Vagina (tissue), 2 donors: Measurements from ENCODE around the gene UBE2I.

ENCODE experiments used
- POLR2A ChIP-seq, 2 donors: fragments of 450-650 bp; IDR thresholded peaks; one replicate each; pipeline ENCODE4 v1.6.1; 2017; ENCODE audit warnings: antibody characterized with exemption in 2 of 2, mild to moderate bottlenecking in 2 of 2, moderate library complexity in 2 of 2
- POLR2AphosphoS5 ChIP-seq, 2 donors: sonication (generic); formaldehyde crosslinking; IDR thresholded peaks; one replicate each; pipeline ENCODE4 v1.9.0; 2017; ENCODE audit warnings: antibody characterized with exemption in 2 of 2, mild to moderate bottlenecking in 2 of 2, low read depth in 1 of 2; ENCODE audit not compliant: insufficient read depth in 1 of 2
- TF ChIP-seq, protein P1 (sequence below), 3 experiments: fragments of 450-650 bp in 2 of 3; fragments of 200-600 bp in 1 of 3; sonication (generic) in 1 of 3; IDR thresholded peaks; one replicate each; pipeline ENCODE4 v1.5.1; 2017 to 2019; ENCODE audit warnings: antibody characterized with exemption in 3 of 3, mild to moderate bottlenecking in 2 of 3, moderate library complexity in 2 of 3

DNA sequence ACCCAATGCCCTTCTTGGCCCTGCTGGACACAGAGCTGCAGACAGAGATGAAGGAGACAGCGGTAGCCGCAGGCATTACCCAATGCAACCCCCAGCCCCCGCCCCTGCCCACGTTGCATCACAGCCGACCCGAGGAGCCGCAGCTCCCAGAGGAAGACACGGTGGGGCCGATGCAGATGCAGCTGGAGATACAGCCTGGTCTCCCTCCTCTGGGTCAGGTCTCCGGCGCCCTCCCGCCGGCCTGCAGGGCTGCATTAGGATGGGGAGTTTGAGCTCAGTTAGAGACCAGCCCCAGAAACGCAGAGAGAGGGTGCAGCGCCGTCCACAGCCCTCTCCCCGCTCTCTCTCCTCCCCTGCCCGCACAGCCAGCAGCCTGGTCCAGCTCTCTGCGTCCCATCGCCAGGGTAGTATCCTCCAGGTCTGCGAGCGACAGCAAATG, 19.4 kb upstream of the UBE2I start:
- TF ChIP-seq POLR2A (IDR thresholded peaks at IDR 0.05) = no peak
- TF ChIP-seq, protein P1, sequence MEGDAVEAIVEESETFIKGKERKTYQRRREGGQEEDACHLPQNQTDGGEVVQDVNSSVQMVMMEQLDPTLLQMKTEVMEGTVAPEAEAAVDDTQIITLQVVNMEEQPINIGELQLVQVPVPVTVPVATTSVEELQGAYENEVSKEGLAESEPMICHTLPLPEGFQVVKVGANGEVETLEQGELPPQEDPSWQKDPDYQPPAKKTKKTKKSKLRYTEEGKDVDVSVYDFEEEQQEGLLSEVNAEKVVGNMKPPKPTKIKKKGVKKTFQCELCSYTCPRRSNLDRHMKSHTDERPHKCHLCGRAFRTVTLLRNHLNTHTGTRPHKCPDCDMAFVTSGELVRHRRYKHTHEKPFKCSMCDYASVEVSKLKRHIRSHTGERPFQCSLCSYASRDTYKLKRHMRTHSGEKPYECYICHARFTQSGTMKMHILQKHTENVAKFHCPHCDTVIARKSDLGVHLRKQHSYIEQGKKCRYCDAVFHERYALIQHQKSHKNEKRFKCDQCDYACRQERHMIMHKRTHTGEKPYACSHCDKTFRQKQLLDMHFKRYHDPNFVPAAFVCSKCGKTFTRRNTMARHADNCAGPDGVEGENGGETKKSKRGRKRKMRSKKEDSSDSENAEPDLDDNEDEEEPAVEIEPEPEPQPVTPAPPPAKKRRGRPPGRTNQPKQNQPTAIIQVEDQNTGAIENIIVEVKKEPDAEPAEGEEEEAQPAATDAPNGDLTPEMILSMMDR (IDR thresholded peaks at IDR 0.05) = no peak
- TF ChIP-seq POLR2AphosphoS5 (IDR thresholded peaks at IDR 0.05; ENCODE audit: insufficient read depth in 1 of 2, low read depth in 1 of 2) = no peak
